Smooth muscle cell of the brain vasculature (primary cell): ENCODE measurements around the gene TRUB2.
A peak's percentile ranks its signal among the peaks of the same experiment; 100 is the strongest.
"Not testable (repeated sequence)": the region's sequence is repeated elsewhere in the genome, so short reads cannot be mapped to it uniquely, and the experiment has no call there.

Source experiments
- DNase-seq: peaks from one replicate; pipeline ENCODE4 v3.0.0-alpha.2; 2012; ENCODE audit warnings: low read depth, low spot score

Gene TRUB2

DNA sequence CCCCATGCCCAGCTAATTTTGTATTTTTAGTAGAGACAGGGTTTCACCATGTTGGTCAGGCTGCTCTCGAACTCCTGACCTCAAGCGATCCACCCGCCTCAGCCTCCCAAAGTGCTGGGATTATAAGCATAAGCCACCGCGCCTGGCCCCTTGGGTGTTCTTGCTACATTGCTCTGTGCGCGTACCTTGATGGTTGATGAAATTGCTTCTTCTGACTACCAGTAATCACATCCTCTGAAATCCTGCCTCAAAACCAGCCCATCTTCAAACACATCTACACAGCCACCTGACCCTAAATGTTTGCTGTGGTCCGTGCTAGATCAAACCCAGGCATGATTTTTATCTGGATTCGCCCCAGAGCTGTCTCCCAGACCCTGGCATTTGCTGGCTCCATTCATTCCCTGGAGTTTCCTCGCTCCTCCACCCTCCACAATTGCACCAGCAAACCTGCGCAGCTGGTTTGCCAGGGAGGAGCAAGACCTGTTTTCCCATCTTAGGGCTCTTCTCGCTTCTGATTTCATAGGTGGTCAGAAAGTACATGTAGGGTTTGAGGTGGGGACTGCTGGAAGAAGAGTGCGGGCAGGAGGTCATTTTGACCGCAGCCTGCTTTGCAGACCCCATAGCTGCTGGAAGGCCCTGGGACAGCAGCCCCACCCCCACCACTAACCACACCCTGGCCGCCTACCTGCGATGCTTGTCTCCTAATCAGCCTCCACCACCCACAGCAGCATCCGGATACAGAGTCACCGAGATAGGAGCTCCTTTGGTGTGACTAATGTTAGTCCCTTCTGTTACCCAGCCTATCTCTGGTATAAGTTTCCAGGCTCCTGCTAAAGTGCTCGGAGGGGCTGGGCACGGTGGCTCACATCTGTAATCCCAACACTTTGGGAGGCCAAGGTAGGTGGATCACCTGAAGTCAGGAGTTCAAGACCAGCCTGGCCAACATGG lies 23.4 kb downstream of the TRUB2 start:
- DNase-seq = no peak

- no peak for DNase-seq
Observed at GRCh38 chr9:128297221-128297773, 24.9 kb downstream of the TRUB2 start.

- DNase-seq = no peak
Observed at GRCh38 chr9:128296340-128297220, 25.7 kb downstream of the TRUB2 start.

DNA sequence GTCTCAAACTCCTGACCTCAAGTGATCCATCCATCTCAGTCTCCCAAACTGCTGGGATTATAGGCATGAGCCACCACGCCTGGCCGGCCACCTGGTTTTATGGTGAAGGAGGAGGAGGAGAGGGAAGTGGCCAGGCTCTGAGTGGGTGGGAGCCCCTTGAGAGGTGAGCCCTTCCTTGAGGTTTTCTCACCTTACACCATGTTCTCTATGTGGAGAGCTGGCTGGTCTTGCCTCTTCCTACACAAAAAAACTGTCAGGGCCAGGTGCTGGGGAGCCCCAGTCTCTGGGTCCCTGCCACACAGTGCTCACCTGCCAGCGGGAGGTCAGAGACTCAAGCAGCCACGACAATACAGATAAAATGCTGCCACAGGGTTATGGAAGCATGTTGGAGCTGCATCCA lies 28.1 kb downstream of the TRUB2 start:
- DNase-seq = no peak

DNA sequence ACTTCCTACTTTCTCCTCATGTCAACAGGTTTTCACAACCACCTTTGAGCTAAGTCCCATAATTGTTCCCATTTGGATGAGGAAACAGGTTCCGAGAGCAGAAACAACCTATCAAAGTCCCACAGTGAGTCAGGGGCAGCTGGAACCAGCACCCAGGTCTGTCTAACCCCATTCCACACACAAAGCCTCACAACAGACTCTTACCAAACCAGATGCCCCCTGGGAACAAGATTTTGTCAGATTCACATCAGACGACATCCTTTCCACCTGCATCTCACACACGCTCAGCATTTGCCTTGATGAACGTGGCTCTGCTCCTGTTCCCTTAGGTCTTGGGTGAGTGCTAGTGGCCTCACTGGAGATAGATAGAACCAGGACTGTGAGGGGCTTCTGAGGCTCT lies 29.2 kb downstream of the TRUB2 start:
- DNase-seq = no peak

- DNase-seq = no peak
Observed at GRCh38 chr9:128292009-128292408, 30.2 kb downstream of the TRUB2 start.

DNA sequence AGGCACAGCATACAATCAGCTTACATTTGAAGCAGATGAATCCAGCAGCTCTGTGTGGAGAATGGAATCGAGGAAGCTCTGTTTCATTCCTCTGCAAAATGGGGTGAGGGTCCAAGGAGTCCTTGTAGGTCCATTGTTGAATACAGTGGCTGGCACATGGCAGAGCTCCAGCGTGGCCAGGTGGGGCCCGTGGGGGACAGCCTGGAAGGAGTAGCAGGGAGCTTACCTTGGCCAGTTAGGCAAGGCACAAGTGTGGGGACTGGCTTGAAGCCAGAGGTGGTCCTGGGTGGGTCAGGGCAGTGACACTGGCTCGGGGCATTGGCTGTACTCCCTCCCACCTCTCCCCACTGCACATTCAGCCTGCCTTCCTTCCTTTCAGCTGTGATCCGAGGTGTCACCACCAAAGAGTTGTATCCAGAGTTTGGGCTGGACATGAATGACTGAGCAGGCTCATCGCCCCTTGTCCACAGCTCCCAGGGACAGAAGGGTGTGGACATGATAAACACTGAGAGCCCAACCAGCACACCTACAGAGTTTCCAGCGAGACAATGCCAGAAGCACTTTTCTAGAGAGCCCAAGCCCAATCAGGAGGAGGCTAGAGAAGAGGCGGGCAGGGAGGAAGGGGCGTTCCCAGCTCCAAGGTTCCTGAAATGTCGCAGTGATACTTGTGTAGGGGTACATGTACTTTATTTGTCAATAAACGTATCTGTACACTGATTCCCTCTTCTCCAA lies 33.8 kb downstream of the TRUB2 start:
- DNase-seq = no peak

DNA sequence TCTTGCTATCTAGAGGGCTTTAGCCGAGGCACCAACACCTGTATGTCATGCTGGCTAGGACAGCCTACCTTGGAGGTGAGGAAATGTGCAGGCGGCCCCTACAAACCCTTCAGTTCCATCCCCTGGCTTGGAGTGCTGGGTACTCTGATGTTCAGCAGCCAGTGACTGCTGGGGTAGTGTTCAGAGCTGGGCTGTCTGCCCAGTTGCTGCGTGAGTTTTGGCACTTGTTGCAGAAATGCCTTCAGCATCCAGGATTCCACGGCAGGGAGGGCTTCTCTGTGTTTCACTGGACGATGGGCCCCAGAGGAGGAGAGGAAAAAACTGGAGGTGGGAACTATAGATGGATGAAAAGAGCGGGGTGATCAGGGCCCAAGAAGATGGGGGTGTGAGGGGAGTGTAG lies 35.8 kb downstream of the TRUB2 start:
- no peak for DNase-seq

DNA sequence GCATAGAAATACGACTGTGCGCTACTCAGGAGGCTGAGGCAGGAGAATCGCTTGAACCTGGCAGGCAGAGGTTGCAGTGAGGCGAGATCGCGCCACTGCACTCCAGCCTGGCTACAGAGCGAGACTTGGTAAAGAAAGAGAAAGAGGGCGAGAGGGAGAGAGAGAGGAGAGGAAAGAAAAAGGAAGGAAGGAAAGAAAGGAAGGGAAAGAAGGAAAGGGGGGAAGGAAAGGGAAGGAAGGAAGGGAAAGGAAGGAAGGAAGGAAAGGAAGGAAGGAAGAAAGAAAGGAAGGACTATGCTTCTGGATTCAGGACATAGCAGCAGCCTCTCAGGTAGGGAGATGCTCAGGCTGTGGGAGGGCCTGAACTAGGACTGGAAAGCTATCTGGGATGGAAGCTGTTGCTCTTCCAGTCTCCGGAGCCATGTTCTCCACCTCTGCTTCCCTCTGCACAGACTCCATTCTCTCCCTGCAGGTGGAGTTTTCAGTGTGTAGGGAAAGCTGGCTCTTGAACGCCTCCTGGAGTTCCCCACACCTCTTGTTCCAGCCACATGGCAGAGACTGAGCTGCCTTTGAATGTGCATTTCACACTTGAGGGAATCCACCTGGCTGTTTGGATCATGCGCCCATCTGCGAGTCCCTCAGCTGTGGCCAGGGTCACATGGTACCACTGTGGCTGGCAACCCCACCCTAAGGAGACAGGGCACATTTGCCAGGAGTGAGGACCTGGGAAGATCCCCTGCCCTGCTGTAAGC lies 37.0 kb downstream of the TRUB2 start:
- no peak for DNase-seq

GRCh38 chr9:128282500-128282899 lies 39.7 kb downstream of the TRUB2 start:
- no peak for DNase-seq

DNA sequence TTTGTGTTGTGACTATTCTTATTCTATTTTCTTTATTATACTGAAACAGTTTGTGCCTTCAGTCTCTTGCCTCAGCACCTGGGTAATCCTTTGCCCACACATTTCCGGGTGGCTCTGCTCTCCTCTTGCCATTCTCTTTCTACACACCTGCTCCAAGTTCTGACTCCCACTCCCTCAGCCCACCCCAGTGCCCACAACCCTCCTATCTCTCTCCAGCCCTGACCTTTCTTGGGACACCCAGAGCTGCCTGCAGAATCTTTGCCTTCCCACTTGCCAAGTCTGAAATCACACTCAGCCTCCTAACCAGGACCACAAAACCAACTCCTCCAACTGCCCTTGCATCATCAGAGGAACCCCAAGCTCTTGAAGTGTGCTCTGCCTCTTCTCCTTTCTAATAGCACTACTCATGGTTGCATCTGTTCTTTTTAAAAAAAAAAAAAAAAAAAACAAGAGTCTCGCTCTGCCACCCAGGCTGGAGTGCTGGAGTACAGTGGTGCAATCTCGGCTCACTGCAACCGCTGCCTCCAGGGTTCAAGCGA lies 42.1 kb downstream of the TRUB2 start:
- DNase-seq = no peak

DNA sequence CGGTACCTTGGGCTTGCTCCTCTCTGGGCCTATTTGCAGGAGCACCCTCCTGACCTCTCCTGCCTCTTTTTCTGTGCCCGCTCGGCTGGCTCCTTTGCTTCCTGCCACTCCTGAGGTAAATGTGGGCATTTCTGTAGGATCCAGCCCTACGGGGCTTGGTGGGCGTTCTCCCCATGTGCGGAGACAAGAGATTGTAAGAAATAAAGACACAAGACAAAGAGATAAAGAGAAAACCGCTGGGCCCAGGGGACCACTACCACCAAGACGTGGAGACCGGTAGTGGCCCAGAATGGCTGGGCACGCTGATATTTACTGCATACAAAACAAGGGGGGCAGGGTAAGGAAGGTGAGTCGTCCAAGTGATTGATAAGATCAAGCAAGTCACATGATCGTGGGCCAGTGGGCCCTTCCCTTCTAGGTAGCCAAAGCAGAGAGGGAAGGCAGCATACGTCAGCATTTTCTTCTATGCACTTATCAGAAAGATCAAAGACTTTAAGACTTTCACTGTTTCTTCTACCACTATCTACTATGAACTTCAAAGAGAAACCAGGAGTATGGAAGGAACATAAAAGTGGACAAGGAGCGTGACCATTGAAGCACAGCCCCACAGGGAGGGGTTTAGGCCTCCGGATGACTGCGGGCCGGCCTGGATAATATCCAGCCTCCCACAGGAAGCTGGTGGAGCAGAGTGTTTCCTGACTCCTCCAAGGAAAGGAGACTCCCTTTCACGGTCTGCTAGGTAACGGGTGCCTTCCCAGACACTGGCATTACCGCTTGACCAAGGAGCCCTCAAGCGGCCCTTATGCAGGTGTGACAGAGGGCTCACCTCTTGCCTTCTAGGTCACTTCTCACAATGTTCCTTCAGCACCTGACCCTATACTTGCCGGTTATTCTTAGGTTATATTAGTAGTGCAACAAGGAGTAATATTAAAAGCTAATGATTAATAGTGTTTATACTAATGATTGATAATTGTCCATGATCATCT lies 42.9 kb downstream of the TRUB2 start:
- not testable (repeated sequence) for DNase-seq

DNA sequence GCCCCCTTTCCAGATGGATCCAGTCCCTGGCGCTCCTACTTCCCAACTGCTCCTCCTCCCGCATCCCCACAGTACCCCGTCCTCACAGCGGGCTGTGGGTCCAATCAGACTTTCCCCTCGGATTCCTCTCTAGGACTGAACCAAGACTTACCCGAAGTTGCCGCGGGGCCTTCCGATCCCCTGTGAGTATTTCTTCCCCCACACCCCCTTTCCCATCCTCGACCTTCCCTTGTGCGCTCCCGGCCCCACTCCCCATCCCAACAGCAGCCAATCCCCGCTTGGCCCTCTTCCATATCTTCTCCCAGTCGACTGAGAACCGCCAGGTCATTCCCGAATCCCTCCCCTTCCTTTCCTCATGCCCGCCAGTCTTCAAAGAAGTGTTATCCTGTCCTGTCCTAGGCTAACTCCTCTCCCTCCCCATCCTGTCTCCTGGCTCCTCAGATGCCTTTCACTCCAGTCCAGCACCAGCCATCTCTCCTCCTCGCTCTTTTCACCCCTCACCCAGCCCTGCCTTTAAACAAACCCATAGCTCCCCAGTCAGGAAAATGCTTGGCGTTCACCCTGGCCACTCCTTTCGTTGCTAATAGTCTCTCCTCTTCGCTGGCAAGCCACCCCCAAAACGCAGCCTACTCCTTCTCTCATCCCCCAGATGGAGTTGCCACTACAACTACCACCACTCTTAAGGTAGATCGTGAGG lies 45.5 kb downstream of the TRUB2 start:
- no peak for DNase-seq

GRCh38 chr9:128276008-128276573 lies 46.2 kb downstream of the TRUB2 start, which contains the start of gene SWI5:
SWI5 (plus strand) TSS chr9:128276276.
- DNase-seq = peak; percentile 99

GRCh38 chr9:128275198-128276007 lies 46.8 kb downstream of the TRUB2 start, which contains the start of gene GOLGA2:
GOLGA2 (minus strand) TSS chr9:128276007; CDS start chr9:128275976, 31 bp downstream.
- no peak for DNase-seq

DNA sequence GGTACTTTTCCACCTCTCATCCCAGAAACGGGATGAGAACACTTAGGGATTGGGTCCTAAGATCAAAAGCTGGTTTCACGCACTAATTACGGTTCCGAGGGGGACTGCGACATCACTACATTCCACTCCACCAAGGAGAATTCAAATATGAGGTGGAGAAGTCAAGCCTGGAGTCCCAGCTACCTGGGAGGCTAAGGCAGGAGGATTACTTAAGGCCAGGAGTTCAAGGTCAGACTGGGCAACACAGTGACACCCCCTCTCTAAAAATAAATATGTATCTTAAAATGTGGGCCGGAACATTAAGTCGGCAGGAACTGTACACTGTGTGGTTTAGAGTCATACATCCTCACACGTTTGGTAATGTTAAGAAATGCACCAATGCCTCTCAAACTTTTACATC lies 48.0 kb downstream of the TRUB2 start:
- no peak for DNase-seq

DNA sequence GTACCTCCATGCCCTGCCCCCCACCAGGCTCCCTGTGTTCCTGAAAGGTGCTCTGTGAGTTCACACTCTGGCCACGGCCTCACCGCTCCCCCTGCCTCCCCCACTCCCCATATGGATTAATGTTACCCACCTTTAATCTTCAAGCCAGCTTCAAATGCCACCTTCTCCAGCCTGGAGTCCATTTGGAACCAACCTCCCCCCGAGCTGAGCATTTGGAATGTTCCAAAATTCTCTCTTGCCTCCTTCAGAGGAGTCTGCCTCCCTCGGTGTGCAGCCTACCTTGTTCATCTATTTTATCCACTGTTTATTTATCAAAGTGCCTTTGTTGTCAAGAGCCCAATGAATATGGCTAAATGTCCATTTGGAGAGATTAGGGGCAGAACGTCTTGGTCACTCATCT lies 50.7 kb downstream of the TRUB2 start:
- DNase-seq = no peak
